Testis (tissue), 3 donors: ENCODE results near the gene NID1. TPM values are rescaled to one million over a fixed set of nuclear protein-coding genes. Genes with fewer than 3 reads are reported as not detected.
"Not testable (repeated sequence)": the region's sequence is repeated elsewhere in the genome, so short reads cannot be mapped to it uniquely, and the experiment has no call there.

ENCODE experiments used
- DNase-seq: peaks from one replicate; pipeline ENCODE4 v3.0.0-alpha.2; 2019
- H3K27ac ChIP-seq, 2 donors: fragments of 200-600 bp; sonication (generic); one replicate each; pipeline ENCODE4 v1.5.1; 2019
- H3K27me3 ChIP-seq: fragments of 200-600 bp; sonication (generic); one replicate; pipeline ENCODE4 v1.5.1; 2019
- H3K36me3 ChIP-seq: fragments of 200-600 bp; sonication (generic); one replicate; pipeline ENCODE4 v1.5.1; 2017; ENCODE audit warnings: low read depth; ENCODE audit errors: missing control alignments
- H3K4me1 ChIP-seq: fragments of 200-600 bp; sonication (generic); one replicate; pipeline ENCODE4 v1.5.1; 2019
- H3K4me3 ChIP-seq, 2 donors: fragments of 200-600 bp; sonication (generic); one replicate each; pipeline ENCODE4 v1.5.1; 2017 to 2019
- H3K9me3 ChIP-seq: fragments of 200-600 bp; sonication (generic); one replicate; pipeline ENCODE4 v1.5.1; 2017
- CTCF ChIP-seq, 3 experiments: fragments of 450-650 bp in 2 of 3; fragments of 200-600 bp in 1 of 3; sonication (generic) in 1 of 3; IDR thresholded peaks; one replicate each; pipeline ENCODE4 v1.5.1; 2016 to 2019; ENCODE audit warnings: antibody characterized with exemption in 3 of 3, mild to moderate bottlenecking in 2 of 3, moderate library complexity in 1 of 3
- POLR2A ChIP-seq: fragments of 450-650 bp; IDR thresholded peaks from one replicate; pipeline ENCODE4 v1.6.1; 2017; ENCODE audit warnings: antibody characterized with exemption, mild to moderate bottlenecking, moderate library complexity
- WGBS, 2 donors: methylation state at CpG; one replicate each; pipeline ENCODE4 v1.1.5; 2018; 5-methylcytosine and 5-hydroxymethylcytosine counted together
- intact Hi-C: fragments of 100-400 bp; cut with DNase I; formaldehyde crosslinking; loops from one replicate; pipeline ENCODE4 v1.15.1; 2023; ENCODE audit warnings: low total_unique reads
- polyA plus RNA-seq: library from polyadenylated mRNA; stranded (reverse); fragments of 350-450 nt; fragmentation: Illumina TruSeq; extraction: RNeasy Lipid Tissue Mini Kit (QIAGEN cat#74804); gene quantifications from one replicate; pipeline ENCODE4 v1.2.3, GENCODE V29; 2014; ENCODE audit warnings: low read depth, low replicate concordance; ENCODE audit not compliant: insufficient read depth
- total RNA-seq, 2 donors: library from RNA; depleted of rRNA; stranded (reverse); fragments of >200 nt; gene quantifications; one replicate each; pipeline ENCODE4 v1.2.3, GENCODE V29; 2016

Gene NID1
- total and polyA plus RNA-seq, 3 donors from 2014 or later = 18.8 to 36.1 (median 21.0) TPM

DNA sequence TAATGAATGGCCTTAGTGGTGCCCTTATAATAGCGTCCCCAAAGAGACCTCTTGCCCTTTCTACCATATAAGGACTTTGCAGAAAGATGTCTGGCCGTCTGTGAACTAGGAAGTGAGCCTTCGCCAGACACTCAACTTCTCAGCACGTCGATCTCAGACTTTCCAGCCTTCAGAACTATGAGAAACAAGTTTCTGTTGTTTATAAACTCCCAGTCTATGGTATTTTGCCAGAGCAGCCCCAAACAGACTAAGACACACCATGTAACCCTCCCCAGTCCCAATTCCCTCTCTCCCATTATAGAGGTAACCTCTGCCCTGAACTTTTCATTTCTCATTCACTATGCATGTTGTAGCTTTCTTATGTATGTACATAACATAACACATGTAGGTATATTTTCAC is 55.7 kb downstream of the NID1 start:
- Histone ChIP-seq H3K36me3 (no peaks in the 10 kb centered on the region), H3K9me3 (no peaks in the 10 kb centered on the region), H3K27me3 (no peaks in the 10 kb centered on the region), H3K27ac (peak overlapping the region in 1 of 2 donors; percentile 50), H3K4me3 (no peak overlapping the region), H3K4me1 (no peaks in the 10 kb centered on the region)
- 46 to 52% methylated on average over 5 of the region's 5 CpGs for WGBS, 2 donors
- DNase-seq = no peak
- no peak for TF ChIP-seq POLR2A
- TF ChIP-seq CTCF (IDR thresholded peaks at IDR 0.05) = no peak
- intact Hi-C loops = no loop called here

- TF ChIP-seq POLR2A (no peak), CTCF (IDR thresholded peaks at IDR 0.05) (no peak)
- no peak overlapping the region for H3K27ac ChIP-seq
- 95 to 97% methylated on average over 3 of the region's 3 CpGs for WGBS, 2 donors
- H3K36me3 ChIP-seq = no peaks in the 10 kb centered on the region
- H3K4me3 ChIP-seq = no peak overlapping the region
- intact Hi-C loops = no loop called here
- no peak for DNase-seq
- H3K4me1 ChIP-seq = no peaks in the 10 kb centered on the region
- H3K27me3 ChIP-seq = no peaks in the 10 kb centered on the region
- H3K9me3 ChIP-seq = no peaks in the 10 kb centered on the region
Measured at GRCh38 chr1:236007781-236008180, 57.1 kb downstream of the NID1 start.

DNA sequence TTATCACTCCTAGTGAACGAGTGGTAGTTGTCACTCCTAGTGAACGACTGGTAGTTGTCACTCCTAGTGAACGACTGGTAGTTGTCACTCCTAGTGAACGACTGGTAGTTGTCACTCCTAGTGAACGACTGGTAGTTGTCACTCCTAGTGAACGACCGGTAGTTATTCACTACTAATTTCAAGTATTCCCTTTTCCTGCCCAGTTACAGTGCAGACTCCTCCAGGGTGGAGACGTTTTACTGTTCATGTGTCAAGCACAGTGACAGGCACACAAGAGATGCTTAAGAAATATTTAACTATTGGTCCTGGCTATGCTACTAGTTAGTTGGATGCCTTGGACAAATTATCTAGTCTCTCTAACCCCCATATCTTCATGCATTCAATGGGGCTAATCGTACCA is 61.8 kb downstream of the NID1 start:
- intact Hi-C loops, H3K36me3 ChIP-seq, DNase-seq, H3K4me1 ChIP-seq, H3K9me3 ChIP-seq, H3K27ac ChIP-seq, H3K4me3 ChIP-seq, H3K27me3 ChIP-seq: not testable (repeated sequence)
- 76 to 78% methylated on average over 9 of the region's 9 CpGs for WGBS, 2 donors

- H3K4me3 ChIP-seq = no peak overlapping the region
- H3K9me3 ChIP-seq = no peaks in the 10 kb centered on the region
- DNase-seq = no peak
- intact Hi-C loops = no loop called here
- no peaks in the 10 kb centered on the region for H3K27me3 ChIP-seq
- no peak overlapping the region for H3K27ac ChIP-seq
- TF ChIP-seq CTCF (IDR thresholded peaks at IDR 0.05) = no peak
- TF ChIP-seq POLR2A = no peak
- H3K4me1 ChIP-seq = peaks cover 4% of the 10 kb centered on the region
- WGBS, 2 donors = 87 to 88% methylated on average over 11 of the region's 11 CpGs
- H3K36me3 ChIP-seq = no peaks in the 10 kb centered on the region
Measured at GRCh38 chr1:236002572-236002971, 62.3 kb downstream of the NID1 start.

- 87 to 97% methylated on average over 7 of the region's 7 CpGs for WGBS, 2 donors
- intact Hi-C loops = no loop called here
- H3K9me3 ChIP-seq = no peaks in the 10 kb centered on the region
- no peak overlapping the region for H3K27ac ChIP-seq
- no peaks in the 10 kb centered on the region for H3K36me3 ChIP-seq
- H3K4me3 ChIP-seq = no peak overlapping the region
- peaks cover 4% of the 10 kb centered on the region for H3K4me1 ChIP-seq
- no peaks in the 10 kb centered on the region for H3K27me3 ChIP-seq
- no peak for TF ChIP-seq POLR2A
- TF ChIP-seq CTCF (IDR thresholded peaks at IDR 0.05) = no peak
- no peak for DNase-seq
Measured at GRCh38 chr1:236002025-236002390, 62.9 kb downstream of the NID1 start.
